K562 (cell line): ENCODE data around the gene ALDH1A3. TPM values are rescaled to one million over a fixed set of nuclear protein-coding genes. Genes with fewer than 3 reads are reported as not detected.

Experiments used
- ATAC-seq: fragments of 200-7000 bp; cut with Tn5 transposase; 3 replicates; pipeline ENCODE4 v1.9.1; 2020; ENCODE audit warnings: moderate library complexity
- BruUV-seq: library from RNA; stranded (reverse); fragments of 400-500 nt; replicated peaks from 2 replicates; lab custom pipeline; 2021; lab: Mats Ljungman, UMichigan
- CTCF ChIA-PET: fragments of 300-600 bp; formaldehyde crosslinking; extraction: SDS; loops from one replicate; lab custom pipeline; 2021; ENCODE audit warnings: low intra/inter-chr PET ratio; lab: Yijun Ruan, JAX
- POLR2A ChIA-PET: fragments of 300-600, 350-650 bp; sonication (Branson Sonifier 250); formaldehyde crosslinking; extraction: SDS; loops from one replicate; lab custom pipeline; 2021; ENCODE audit warnings: antibody characterized with exemption, inconsistent platforms; lab: Yijun Ruan, JAX
- DNase-seq, 4 experiments: peaks; one replicate each; pipeline versions ENCODE4 v3.0.0 to v3.0.0-alpha.2; 2011 to 2018; ENCODE audit warnings: low spot score in 3 of 4, mixed read lengths in 3 of 4; ENCODE audit errors: extremely low read depth in 1 of 4
- FAIRE-seq: peaks from 2 replicates; lab custom pipeline; 2011; peaks lifted over from hg19 to GRCh38; lab: Jason Lieb, UNC
- H2AFZ ChIP-seq: 2 replicates; pipeline ENCODE4 v1.6.0; 2011; ENCODE audit warnings: low read depth, low read length, control low read depth, inconsistent platforms
- H3K27ac ChIP-seq: fragments of 200-600 bp; 3 replicates; pipeline ENCODE4 v1.8.0; 2011; ENCODE audit warnings: low read depth, mild to moderate bottlenecking, control low read depth, inconsistent platforms, low read length, moderate library complexity, mixed read lengths; ENCODE audit errors: extremely low read depth
- H3K27me3 ChIP-seq, 2 experiments: fragments of 300-600 bp in 1 of 2; 2 replicates in 1 of 2; 3 replicates in 1 of 2; pipeline versions ENCODE4 v1.6.0 to v1.8.0; 2011; ENCODE audit warnings: inconsistent platforms in 2 of 2, low read length in 2 of 2, mild to moderate bottlenecking in 1 of 2, mixed read lengths in 1 of 2, moderate library complexity in 1 of 2; ENCODE audit not compliant: control insufficient read depth in 2 of 2, insufficient read depth in 2 of 2
- H3K36me3 ChIP-seq: fragments of 300-600 bp; 3 replicates; pipeline ENCODE4 v1.8.0; 2011; ENCODE audit warnings: mild to moderate bottlenecking, low read length, inconsistent platforms; ENCODE audit not compliant: control insufficient read depth, insufficient read depth
- H3K4me1 ChIP-seq, 2 experiments: fragments of 200-600 bp in 1 of 2; replicated peaks in 1 of 2; 2 replicates in 1 of 2; 3 replicates in 1 of 2; pipeline versions ENCODE4 v1.5.1 to v1.8.0; 2011; ENCODE audit warnings: inconsistent platforms in 2 of 2, low read length in 2 of 2, mild to moderate bottlenecking in 1 of 2, mixed read lengths in 1 of 2, moderate library complexity in 1 of 2; ENCODE audit not compliant: control insufficient read depth in 2 of 2, insufficient read depth in 2 of 2
- H3K4me2 ChIP-seq: 2 replicates; pipeline ENCODE4 v1.6.1; 2011; ENCODE audit warnings: low read length, control low read depth, inconsistent platforms, mixed read lengths; ENCODE audit not compliant: insufficient read depth
- H3K4me3 ChIP-seq: fragments of 200-600 bp; sonication (generic), shearing (Covaris generic); 2 replicates; pipeline ENCODE4 v1.5.1; 2016; ENCODE audit warnings: control low read depth, inconsistent platforms
- H3K79me2 ChIP-seq: fragments of 200-600 bp; 3 replicates; pipeline ENCODE4 v1.8.0; 2011; ENCODE audit warnings: low read length, inconsistent platforms; ENCODE audit not compliant: control insufficient read depth, insufficient read depth
- H3K9ac ChIP-seq, 2 experiments: 2 replicates each; pipeline versions ENCODE4 v1.6.0 to v1.6.1; 2011; ENCODE audit warnings: low read depth in 2 of 2, low read length in 2 of 2, control low read depth in 1 of 2, inconsistent platforms in 1 of 2, mild to moderate bottlenecking in 1 of 2, mixed read lengths in 1 of 2; ENCODE audit not compliant: insufficient read depth in 1 of 2
- H3K9me1 ChIP-seq: one replicate; pipeline ENCODE4 v1.6.0; 2011; ENCODE audit warnings: inconsistent platforms, mild to moderate bottlenecking, low read length, moderate library complexity; ENCODE audit not compliant: control insufficient read depth, insufficient read depth
- H3K9me3 ChIP-seq: replicated peaks from 2 replicates; pipeline ENCODE4 v1.5.1; 2011; ENCODE audit warnings: low read depth, low read length, inconsistent platforms; ENCODE audit not compliant: control insufficient read depth, insufficient read depth
- H4K20me1 ChIP-seq: replicated peaks from 2 replicates; pipeline ENCODE4 v1.6.1; 2011; ENCODE audit warnings: low read length, inconsistent platforms, mixed read lengths; ENCODE audit not compliant: control insufficient read depth, insufficient read depth
- ELF2 ChIP-seq: fragments of 250-450 bp; sonication (Bioruptor Pico); IDR thresholded peaks from 2 replicates; pipeline ENCODE4 v1.5.0; 2021; ENCODE audit warnings: mild to moderate bottlenecking
- ETS2 ChIP-seq: IDR thresholded peaks from 2 replicates; pipeline ENCODE4 v1.6.1; 2016; ENCODE audit warnings: borderline replicate concordance, missing genetic modification characterization, mild to moderate bottlenecking, moderate library complexity, missing compliant biosample characterization; ENCODE audit not compliant: poor library complexity, severe bottlenecking
- KLF10 ChIP-seq: fragments of 250-450 bp; sonication (Bioruptor Pico); IDR thresholded peaks from 2 replicates; pipeline ENCODE4 v1.6.1; 2021; ENCODE audit warnings: matching md5 sums
- NCOR1 ChIP-seq: fragments of 450-650 bp; IDR thresholded peaks from 2 replicates; pipeline ENCODE4 v1.6.1; 2016; ENCODE audit warnings: mild to moderate bottlenecking, moderate library complexity
- PHF20 ChIP-seq: fragments of 450-650 bp; IDR thresholded peaks from 2 replicates; pipeline ENCODE4 v1.6.1; 2018; ENCODE audit not compliant: partially characterized antibody
- RBM22 ChIP-seq: fragments of 200-400 bp; formaldehyde crosslinking; IDR thresholded peaks from 2 replicates; pipeline ENCODE4 v1.6.1; 2018; ENCODE audit warnings: low read length, low read depth; ENCODE audit not compliant: poor library complexity, severe bottlenecking
- RFX7 ChIP-seq: fragments of 250-450 bp; sonication (Bioruptor Pico); IDR thresholded peaks from 2 replicates; pipeline ENCODE4 v1.5.1; 2021; ENCODE audit warnings: mild to moderate bottlenecking
- SOX6 ChIP-seq: fragments of 450-650 bp; IDR thresholded peaks from 2 replicates; pipeline ENCODE4 v1.6.1; 2014; ENCODE audit warnings: mild to moderate bottlenecking
- SREBF1 ChIP-seq: fragments of 150-350 bp; IDR thresholded peaks from 2 replicates; pipeline ENCODE4 v1.6.1; 2014; ENCODE audit warnings: antibody characterized with exemption, low read depth, low read length, borderline replicate concordance
- WGBS: fragments of 100-300 bp; shearing (Covaris generic); methylation state at CpG from one replicate; pipeline ENCODE4 v1.1.6; 2016; ENCODE audit warnings: low coverage, mixed read lengths; ENCODE audit not compliant: insufficient coverage; ENCODE audit errors: missing lambda C conversion rate; 5-methylcytosine and 5-hydroxymethylcytosine counted together
- in situ Hi-C: fragments of 300-500 bp; cut with MboI; formaldehyde crosslinking; loops from 4 replicates; pipeline ENCODE4 v1.15.0; 2018; ENCODE audit warnings: inconsistent platforms, mixed read lengths
- intact Hi-C: fragments of 100-400 bp; cut with micrococcal nuclease; formaldehyde crosslinking; loops from 2 replicates; pipeline ENCODE4 v1.14.2; 2022
- polyA plus RNA-seq, 8 experiments: library from polyadenylated mRNA; depleted of rRNA in 4 of 8; stranded (reverse) in 5 of 8; unstranded in 3 of 8; fragments of >200 nt; fragmentation: Nextera tagmentation in 2 of 8; fragmentation: Illumina TruSeq in 1 of 8; extraction: Ambion mirVana in 2 of 8; extraction: Trizol in 1 of 8; gene quantifications; 2 replicates each; pipeline versions ENCODE4 v1.2.1 to v1.2.3, GENCODE V29; 2011 to 2014; ENCODE audit warnings: inconsistent platforms in 1 of 8, missing spikeins in 1 of 8
- total RNA-seq, 7 experiments: library from RNA; depleted of rRNA in 6 of 7; stranded (reverse); fragments of >200 nt in 6 of 7; fragmentation: Illumina TruSeq in 2 of 7; extraction: Trizol in 2 of 7; gene quantifications; 2 replicates each; pipeline versions ENCODE4 v1.2.1 to v1.2.3, GENCODE V29; 2011 to 2021; ENCODE audit warnings: low replicate concordance in 1 of 7
- TF ChIP-seq, protein P1 (sequence below), 2 experiments: fragments of 450-650 bp; conservative IDR thresholded peaks; 2 replicates each; pipeline ENCODE4 v1.6.1; 2017; ENCODE audit warnings: mild to moderate bottlenecking in 2 of 2, moderate library complexity in 2 of 2
- TF ChIP-seq, protein P2 (sequence below), 2 experiments: IDR thresholded peaks in 1 of 2; conservative IDR thresholded peaks in 1 of 2; 2 replicates each; pipeline ENCODE4 v1.6.1; 2016; ENCODE audit warnings: low read depth in 2 of 2, mild to moderate bottlenecking in 1 of 2, missing compliant biosample characterization in 1 of 2, missing genetic modification characterization in 1 of 2, moderate library complexity in 1 of 2
- TF ChIP-seq, protein P3 (sequence below): fragments of 250-450 bp; sonication (Bioruptor Pico); IDR thresholded peaks from 2 replicates; pipeline ENCODE4 v1.5.0; 2021

The ALDH1A3 gene
- total and polyA plus RNA-seq, 9 of the 15 experiments (the other 6 are each of a cell fraction or from before 2014, with no cell fraction given): 0.38 TPM; not detected in 8

DNA sequence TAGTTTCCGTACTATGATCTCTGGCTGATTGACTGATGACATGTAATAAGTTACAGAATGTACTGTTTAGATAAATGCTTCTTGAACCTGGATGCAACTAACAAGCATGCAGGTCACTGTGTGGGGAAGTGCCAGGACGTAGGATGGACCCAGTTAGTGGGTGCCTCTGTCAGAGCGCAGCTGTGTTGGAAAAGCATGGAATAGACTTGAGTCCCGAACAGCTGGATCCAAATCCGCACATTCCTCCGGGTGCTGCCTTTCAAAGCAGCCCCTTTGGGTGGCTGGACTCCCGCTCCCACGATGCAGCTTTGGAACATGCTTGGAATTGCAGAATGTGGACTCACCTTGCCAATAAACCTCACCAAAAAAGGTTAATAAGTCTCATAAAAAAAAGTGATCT, 35.5 kb upstream of the ALDH1A3 start:
- H3K9me1 ChIP-seq: no peaks in the 10 kb centered on the region
- ChIA-PET CTCF (no interaction called here), POLR2A (no interaction called here)
- 12% methylated on average over 8 of the region's 8 CpGs for WGBS
- intact Hi-C loops: no loop called here
- H3K4me1 ChIP-seq: no peaks in the 10 kb centered on the region
- no peak overlapping the region for H3K4me2 ChIP-seq
- H3K9me3 ChIP-seq: no peaks in the 10 kb centered on the region; the same call in 1 of the 2 replicates
- H3K4me3 ChIP-seq: no peak overlapping the region
- TF ChIP-seq, protein P1, sequence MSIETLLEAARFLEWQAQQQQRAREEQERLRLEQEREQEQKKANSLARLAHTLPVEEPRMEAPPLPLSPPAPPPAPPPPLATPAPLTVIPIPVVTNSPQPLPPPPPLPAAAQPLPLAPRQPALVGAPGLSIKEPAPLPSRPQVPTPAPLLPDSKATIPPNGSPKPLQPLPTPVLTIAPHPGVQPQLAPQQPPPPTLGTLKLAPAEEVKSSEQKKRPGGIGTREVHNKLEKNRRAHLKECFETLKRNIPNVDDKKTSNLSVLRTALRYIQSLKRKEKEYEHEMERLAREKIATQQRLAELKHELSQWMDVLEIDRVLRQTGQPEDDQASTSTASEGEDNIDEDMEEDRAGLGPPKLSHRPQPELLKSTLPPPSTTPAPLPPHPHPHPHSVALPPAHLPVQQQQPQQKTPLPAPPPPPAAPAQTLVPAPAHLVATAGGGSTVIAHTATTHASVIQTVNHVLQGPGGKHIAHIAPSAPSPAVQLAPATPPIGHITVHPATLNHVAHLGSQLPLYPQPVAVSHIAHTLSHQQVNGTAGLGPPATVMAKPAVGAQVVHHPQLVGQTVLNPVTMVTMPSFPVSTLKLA (conservative IDR thresholded peaks at IDR 0.05): no peak
- TF ChIP-seq ELF2: no peak
- TF ChIP-seq, protein P2, sequence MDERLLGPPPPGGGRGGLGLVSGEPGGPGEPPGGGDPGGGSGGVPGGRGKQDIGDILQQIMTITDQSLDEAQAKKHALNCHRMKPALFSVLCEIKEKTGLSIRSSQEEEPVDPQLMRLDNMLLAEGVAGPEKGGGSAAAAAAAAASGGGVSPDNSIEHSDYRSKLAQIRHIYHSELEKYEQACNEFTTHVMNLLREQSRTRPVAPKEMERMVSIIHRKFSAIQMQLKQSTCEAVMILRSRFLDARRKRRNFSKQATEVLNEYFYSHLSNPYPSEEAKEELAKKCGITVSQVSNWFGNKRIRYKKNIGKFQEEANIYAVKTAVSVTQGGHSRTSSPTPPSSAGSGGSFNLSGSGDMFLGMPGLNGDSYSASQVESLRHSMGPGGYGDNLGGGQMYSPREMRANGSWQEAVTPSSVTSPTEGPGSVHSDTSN (CRISPR knock-in tag; IDR thresholded peaks at IDR 0.05; ENCODE audit: low read depth): no peak
- TF ChIP-seq, protein P2 (tag; conservative IDR thresholded peaks at IDR 0.05; ENCODE audit: low read depth): no peak
- TF ChIP-seq NCOR1: no peak
- no peak for TF ChIP-seq KLF10 (CRISPR knock-in tag)
- TF ChIP-seq ETS2 (tag): no peak
- TF ChIP-seq RFX7 (CRISPR knock-in tag): no peak
- no peak for TF ChIP-seq SOX6
- TF ChIP-seq, protein P3, sequence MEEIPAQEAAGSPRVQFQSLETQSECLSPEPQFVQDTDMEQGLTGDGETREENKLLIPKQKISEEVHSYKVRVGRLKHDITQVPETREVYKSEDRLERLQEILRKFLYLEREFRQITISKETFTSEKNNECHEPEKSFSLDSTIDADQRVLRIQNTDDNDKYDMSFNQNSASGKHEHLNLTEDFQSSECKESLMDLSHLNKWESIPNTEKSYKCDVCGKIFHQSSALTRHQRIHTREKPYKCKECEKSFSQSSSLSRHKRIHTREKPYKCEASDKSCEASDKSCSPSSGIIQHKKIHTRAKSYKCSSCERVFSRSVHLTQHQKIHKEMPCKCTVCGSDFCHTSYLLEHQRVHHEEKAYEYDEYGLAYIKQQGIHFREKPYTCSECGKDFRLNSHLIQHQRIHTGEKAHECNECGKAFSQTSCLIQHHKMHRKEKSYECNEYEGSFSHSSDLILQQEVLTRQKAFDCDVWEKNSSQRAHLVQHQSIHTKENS: no peak
- no peak for TF ChIP-seq PHF20
- TF ChIP-seq SREBF1: no peak
- no peak for TF ChIP-seq RBM22
- H3K27me3 ChIP-seq: peaks cover 16 to 30% of the 10 kb centered on the region in 2 experiments
- H3K79me2 ChIP-seq: no peaks in the 10 kb centered on the region
- DNase-seq (no peak), ATAC-seq (no peak), FAIRE-seq (no peak)
- no peaks in the 10 kb centered on the region for H4K20me1 ChIP-seq
- H3K27ac ChIP-seq: no peak overlapping the region
- in situ Hi-C loops: no loop called here
- no peaks in the 10 kb centered on the region for H3K36me3 ChIP-seq
- no peak overlapping the region for H3K9ac ChIP-seq
- no peak overlapping the region for H2AFZ ChIP-seq
- BruUV-seq: no TSS peak
